D721Med (cell line): Measurements from ENCODE around the gene BLOC1S1.
A peak's percentile ranks its signal among the peaks of the same experiment; 100 is the strongest.

Experiments used
- DNase-seq: peaks from one replicate; pipeline ENCODE4 v3.0.0; 2011; ENCODE audit warnings: low spot score; ENCODE audit not compliant: insufficient read length
- FAIRE-seq: peaks from 2 replicates; lab custom pipeline; 2011; peaks lifted over from hg19 to GRCh38; lab: Jason Lieb, UNC
- CTCF ChIP-seq: IDR thresholded peaks from 2 replicates; pipeline ENCODE4 v1.5.1; 2012; ENCODE audit warnings: mild to moderate bottlenecking, control low read depth; ENCODE audit not compliant: insufficient read depth; ENCODE audit errors: missing control alignments

Gene BLOC1S1

GRCh38 chr12:55679691-55680090 lies 36.2 kb upstream of the BLOC1S1 start:
- DNase-seq (no peak), FAIRE-seq (no peak)
- no peak for TF ChIP-seq CTCF

GRCh38 chr12:55681142-55682077 lies 34.4 kb upstream of the BLOC1S1 start:
- FAIRE-seq (no peak), DNase-seq (no peak)
- peak; percentile 31 for TF ChIP-seq CTCF

GRCh38 chr12:55682087-55682796 lies 33.6 kb upstream of the BLOC1S1 start:
- no peak for FAIRE-seq
- DNase-seq = no peak
- TF ChIP-seq CTCF = no peak

GRCh38 chr12:55683676-55684075 lies 32.2 kb upstream of the BLOC1S1 start:
- FAIRE-seq (no peak), DNase-seq (no peak)
- TF ChIP-seq CTCF = no peak

- no peak for DNase-seq
- FAIRE-seq = no peak
- TF ChIP-seq CTCF = no peak
Measured at GRCh38 chr12:55684761-55685370, 31.0 kb upstream of the BLOC1S1 start.

- DNase-seq = no peak
- no peak for TF ChIP-seq CTCF
- no peak for FAIRE-seq
Measured at GRCh38 chr12:55685671-55686070, 30.2 kb upstream of the BLOC1S1 start.
